Parathyroid adenoma (tissue), 2 donors: Measurements from ENCODE around the gene DUSP10.

Experiments used
- H2AFZ ChIP-seq: fragments of 300-600 bp; sonication (generic); one replicate; pipeline ENCODE4 v1.7.0; 2017; ENCODE audit warnings: antibody characterized with exemption, mild to moderate bottlenecking
- H3K27ac ChIP-seq: fragments of 300-600 bp; sonication (generic); one replicate; pipeline ENCODE4 v1.7.0; 2017
- H3K27me3 ChIP-seq: fragments of 300-600 bp; sonication (generic); one replicate; pipeline ENCODE4 v1.7.0; 2017; ENCODE audit warnings: low read length; ENCODE audit not compliant: control insufficient read depth, insufficient read depth
- H3K36me3 ChIP-seq: fragments of 300-600 bp; sonication (generic); one replicate; pipeline ENCODE4 v1.7.0; 2017; ENCODE audit warnings: low read length; ENCODE audit not compliant: control insufficient read depth, insufficient read depth
- H3K4me1 ChIP-seq: fragments of 300-600 bp; sonication (generic); one replicate; pipeline ENCODE4 v1.7.0; 2017; ENCODE audit warnings: control low read depth
- H3K4me2 ChIP-seq: fragments of 300-600 bp; sonication (generic); one replicate; pipeline ENCODE4 v1.7.0; 2017; ENCODE audit warnings: low read length
- H3K4me3 ChIP-seq: fragments of 300-600 bp; sonication (generic); one replicate; pipeline ENCODE4 v1.7.0; 2017; ENCODE audit warnings: low read depth, low read length
- H3K79me2 ChIP-seq: fragments of 300-600 bp; sonication (generic); one replicate; pipeline ENCODE4 v1.7.0; 2017; ENCODE audit warnings: control low read depth
- H3K9ac ChIP-seq: fragments of 300-600 bp; sonication (generic); one replicate; pipeline ENCODE4 v1.7.0; 2017; ENCODE audit warnings: mild to moderate bottlenecking
- H3K9me3 ChIP-seq: fragments of 300-600 bp; sonication (generic); one replicate; pipeline ENCODE4 v1.7.0; 2017; ENCODE audit warnings: low read length; ENCODE audit not compliant: control insufficient read depth
- TF ChIP-seq, protein P1 (sequence below): fragments of 300-600 bp; sonication (generic); IDR thresholded peaks from one replicate; pipeline ENCODE4 v1.7.0; 2017; ENCODE audit warnings: antibody characterized with exemption, mild to moderate bottlenecking
- donor health status: primary hyperparathyroidism.

Gene DUSP10

DNA sequence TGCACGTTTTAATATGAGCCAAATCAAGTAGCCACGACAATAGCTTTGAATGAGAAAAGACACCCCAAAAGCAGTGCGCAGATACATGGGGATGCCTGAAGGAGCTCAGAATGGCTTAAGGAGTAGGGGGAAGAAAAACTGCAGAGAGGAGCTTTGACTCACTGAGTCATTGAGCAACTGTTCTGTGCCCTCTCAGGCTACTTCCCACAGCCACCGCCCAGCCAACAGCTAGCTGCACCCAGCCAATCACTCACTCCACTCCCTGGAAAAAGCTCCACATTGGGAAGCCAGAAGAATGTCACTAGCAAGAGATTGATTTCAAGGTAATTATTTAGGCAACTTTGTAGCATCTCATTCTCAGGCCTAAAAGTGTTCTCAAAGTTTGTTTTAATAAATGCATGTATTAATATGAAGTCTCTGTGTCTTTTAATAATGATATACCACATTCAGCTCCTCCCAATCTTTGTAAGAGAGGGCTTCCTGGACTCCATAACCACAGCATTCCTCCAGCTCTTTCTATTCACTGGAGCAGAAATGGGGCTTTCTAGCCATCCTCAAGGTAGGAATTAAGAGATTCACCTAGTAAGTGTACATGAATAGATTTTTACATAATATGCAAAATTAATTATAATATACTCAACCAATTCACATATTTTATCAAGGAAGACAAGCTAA is 16.8 kb downstream of the DUSP10 start:
- Histone ChIP-seq H3K27ac (no peak overlapping the region), H3K4me2 (no peak overlapping the region), H3K27me3 (no peaks in the 10 kb centered on the region), H2AFZ (no peak overlapping the region), H3K4me3 (no peak overlapping the region), H3K4me1 (no peaks in the 10 kb centered on the region), H3K36me3 (no peaks in the 10 kb centered on the region), H3K9ac (no peak overlapping the region), H3K79me2 (no peaks in the 10 kb centered on the region), H3K9me3 (no peaks in the 10 kb centered on the region)
- TF ChIP-seq, protein P1, sequence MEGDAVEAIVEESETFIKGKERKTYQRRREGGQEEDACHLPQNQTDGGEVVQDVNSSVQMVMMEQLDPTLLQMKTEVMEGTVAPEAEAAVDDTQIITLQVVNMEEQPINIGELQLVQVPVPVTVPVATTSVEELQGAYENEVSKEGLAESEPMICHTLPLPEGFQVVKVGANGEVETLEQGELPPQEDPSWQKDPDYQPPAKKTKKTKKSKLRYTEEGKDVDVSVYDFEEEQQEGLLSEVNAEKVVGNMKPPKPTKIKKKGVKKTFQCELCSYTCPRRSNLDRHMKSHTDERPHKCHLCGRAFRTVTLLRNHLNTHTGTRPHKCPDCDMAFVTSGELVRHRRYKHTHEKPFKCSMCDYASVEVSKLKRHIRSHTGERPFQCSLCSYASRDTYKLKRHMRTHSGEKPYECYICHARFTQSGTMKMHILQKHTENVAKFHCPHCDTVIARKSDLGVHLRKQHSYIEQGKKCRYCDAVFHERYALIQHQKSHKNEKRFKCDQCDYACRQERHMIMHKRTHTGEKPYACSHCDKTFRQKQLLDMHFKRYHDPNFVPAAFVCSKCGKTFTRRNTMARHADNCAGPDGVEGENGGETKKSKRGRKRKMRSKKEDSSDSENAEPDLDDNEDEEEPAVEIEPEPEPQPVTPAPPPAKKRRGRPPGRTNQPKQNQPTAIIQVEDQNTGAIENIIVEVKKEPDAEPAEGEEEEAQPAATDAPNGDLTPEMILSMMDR = no peak

DNA sequence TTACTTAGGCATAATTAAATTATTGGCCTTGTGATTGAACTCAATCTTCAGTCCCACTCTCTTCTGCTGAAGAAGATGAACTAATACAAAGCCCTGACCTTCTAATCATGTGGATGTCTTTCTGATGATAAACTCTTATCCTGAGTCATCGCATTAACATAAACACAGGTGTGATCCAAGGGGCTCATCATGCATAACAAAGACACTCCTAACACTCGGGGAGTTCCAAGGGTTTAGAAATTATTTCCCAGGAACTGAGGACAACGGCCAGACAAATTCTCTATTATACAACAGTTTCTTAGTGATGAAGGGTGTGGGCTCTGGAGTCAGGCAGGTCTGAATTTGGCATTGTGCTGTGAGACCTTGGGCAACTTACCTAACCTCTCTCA is 18.0 kb downstream of the DUSP10 start:
- H3K27me3 ChIP-seq = no peaks in the 10 kb centered on the region
- no peaks in the 10 kb centered on the region for H3K36me3 ChIP-seq
- TF ChIP-seq, protein P1 = no peak

DNA sequence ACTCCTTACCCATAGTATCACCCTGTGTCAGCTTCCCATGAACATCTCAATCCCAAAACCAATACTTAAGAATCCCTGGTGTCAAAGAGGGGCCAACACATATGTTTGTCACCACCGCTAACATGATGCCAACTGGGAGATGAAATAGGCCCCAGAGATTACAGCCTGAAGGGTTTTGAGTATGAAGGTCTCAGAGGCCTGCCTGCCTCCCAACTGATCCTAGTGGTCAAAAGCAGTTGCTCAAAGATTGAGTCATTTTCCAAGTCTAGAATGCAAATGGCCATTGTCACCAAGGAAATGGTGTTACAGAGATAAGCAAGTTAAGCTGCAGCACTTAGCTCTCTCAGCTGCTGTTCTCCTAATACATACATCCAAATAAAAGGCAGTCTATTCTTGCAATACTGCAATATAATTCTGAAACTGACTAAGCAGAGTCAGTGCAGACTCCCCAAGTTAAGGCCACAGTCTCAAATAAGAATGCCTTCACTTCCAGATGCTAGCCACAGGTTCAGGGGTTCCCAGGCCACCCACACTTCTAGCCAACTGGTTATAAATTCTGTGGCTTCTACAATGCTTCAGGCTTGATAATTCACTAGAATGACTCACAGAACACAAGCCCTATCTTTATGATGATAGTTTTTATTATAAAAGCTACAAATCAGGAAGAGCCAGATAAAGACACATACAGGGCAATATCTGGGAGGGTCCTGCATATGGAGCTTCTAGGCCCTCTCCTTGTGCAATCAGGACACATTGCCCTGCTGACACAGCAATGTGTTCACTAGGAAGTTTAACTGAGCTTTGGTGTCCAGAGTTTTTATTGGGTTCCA is 18.7 kb downstream of the DUSP10 start:
- Histone ChIP-seq H3K27me3 (no peaks in the 10 kb centered on the region), H3K4me1 (no peaks in the 10 kb centered on the region)

More for the DNA sequence above, 18.0 kb downstream of the DUSP10 start:
- Histone ChIP-seq H3K9ac (no peak overlapping the region), H3K4me3 (no peak overlapping the region), H3K79me2 (no peaks in the 10 kb centered on the region), H3K4me2 (no peak overlapping the region), H3K27ac (no peak overlapping the region), H3K4me1 (no peaks in the 10 kb centered on the region), H3K9me3 (no peaks in the 10 kb centered on the region), H2AFZ (no peak overlapping the region)

DNA sequence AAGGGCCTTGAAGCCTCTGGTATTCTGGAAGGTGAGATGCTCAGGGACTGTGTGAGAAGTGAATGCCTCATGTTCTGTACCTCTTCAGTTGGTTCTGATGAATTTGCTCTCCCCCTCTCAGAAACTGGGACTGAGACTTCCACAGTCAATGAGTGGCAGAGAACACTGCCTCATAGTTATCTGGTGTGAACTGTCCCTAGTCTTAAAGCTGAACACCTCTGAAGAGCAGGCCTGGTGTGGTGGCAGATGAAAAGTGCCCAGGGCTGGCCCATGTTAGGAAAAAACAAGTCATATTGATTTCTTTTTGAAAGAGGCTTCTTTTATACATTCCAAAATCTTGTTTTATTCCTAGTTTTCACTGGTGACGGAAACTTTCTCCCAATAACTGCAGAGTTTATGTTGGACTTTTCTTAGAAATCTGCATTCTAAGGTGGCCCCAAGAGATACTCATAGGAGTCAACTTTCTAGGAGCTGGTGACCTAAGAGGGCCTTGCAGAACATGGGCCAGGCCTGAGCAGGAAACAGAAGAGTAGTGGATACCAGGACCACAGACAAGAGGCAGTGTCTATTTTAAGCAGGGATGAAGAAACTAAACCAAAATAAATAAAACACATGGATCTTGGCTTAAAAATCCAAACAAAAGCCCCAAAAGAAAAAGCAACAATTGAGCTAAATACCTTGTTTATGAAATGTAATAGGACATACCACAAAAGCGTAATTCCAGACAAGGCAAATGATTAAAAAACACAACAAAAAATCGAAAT is 19.5 kb downstream of the DUSP10 start:
- Histone ChIP-seq H3K27ac (no peak overlapping the region), H3K36me3 (no peaks in the 10 kb centered on the region), H2AFZ (no peak overlapping the region), H3K4me3 (no peak overlapping the region), H3K4me2 (no peak overlapping the region), H3K9ac (no peak overlapping the region), H3K9me3 (no peaks in the 10 kb centered on the region), H3K4me1 (no peaks in the 10 kb centered on the region), H3K27me3 (no peaks in the 10 kb centered on the region), H3K79me2 (no peaks in the 10 kb centered on the region)
- TF ChIP-seq, protein P1 = no peak

More for the DNA sequence above, 18.7 kb downstream of the DUSP10 start:
- Histone ChIP-seq H2AFZ (no peak overlapping the region), H3K27ac (no peak overlapping the region), H3K4me2 (no peak overlapping the region), H3K36me3 (no peaks in the 10 kb centered on the region), H3K9me3 (no peaks in the 10 kb centered on the region), H3K9ac (no peak overlapping the region), H3K79me2 (no peaks in the 10 kb centered on the region), H3K4me3 (no peak overlapping the region)
- TF ChIP-seq, protein P1 = no peak
